GM19463 (cell line): ENCODE measurements around the gene LGI4.
"Not testable (repeated sequence)": the region's sequence is repeated elsewhere in the genome, so short reads cannot be mapped to it uniquely, and the experiment has no call there.

Experiments
- ATAC-seq: cut with Tn5 transposase; IDR thresholded peaks from one replicate; pipeline ENCODE4 v1.9.1; 2021; ENCODE audit warnings: mild to moderate bottlenecking, moderate library complexity; ENCODE audit not compliant: unreplicated experiment

Gene LGI4

GRCh38 chr19:35142606-35143230, 7.9 kb upstream of the LGI4 start:
- no peak for ATAC-seq

- ATAC-seq = no peak
Measured at GRCh38 chr19:35141837-35142605, 7.2 kb upstream of the LGI4 start.

GRCh38 chr19:35140962-35141836, 6.3 kb upstream of the LGI4 start:
- peak; percentile 67 for ATAC-seq

GRCh38 chr19:35140207-35140961, 5.5 kb upstream of the LGI4 start:
- no peak for ATAC-seq

- no peak for ATAC-seq
Measured at GRCh38 chr19:35138305-35138892, 3.5 kb upstream of the LGI4 start, which contains the start of gene FXYD1. TSS of gene FXYD1 (plus strand) at chr19:35138824. CDS start at chr19:35140080, 1,256 bp downstream.

GRCh38 chr19:35136977-35137702, 2.3 kb upstream of the LGI4 start:
- no peak for ATAC-seq

GRCh38 chr19:35136231-35136630, 1.4 kb upstream of the LGI4 start:
- no peak for ATAC-seq

- no peak for ATAC-seq
Measured at GRCh38 chr19:35135389-35135909, 590 bp upstream of the LGI4 start.

GRCh38 chr19:35133826-35134225, 1.0 kb downstream of the LGI4 start:
- no peak for ATAC-seq

- ATAC-seq = no peak
Measured at GRCh38 chr19:35132254-35132653, 2.6 kb downstream of the LGI4 start.

- no peak for ATAC-seq
Measured at GRCh38 chr19:35130761-35131720, 3.8 kb downstream of the LGI4 start.

- ATAC-seq = not testable (repeated sequence)
Measured at GRCh38 chr19:35129724-35130274, 5.1 kb downstream of the LGI4 start.

GRCh38 chr19:35128398-35129057, 6.3 kb downstream of the LGI4 start:
- no peak for ATAC-seq

- ATAC-seq = no peak
Measured at GRCh38 chr19:35127871-35128270, 7.0 kb downstream of the LGI4 start.

- ATAC-seq = no peak
Measured at GRCh38 chr19:35126624-35126959, 8.3 kb downstream of the LGI4 start.

- no peak for ATAC-seq
Measured at GRCh38 chr19:35125749-35126623, 8.9 kb downstream of the LGI4 start.

GRCh38 chr19:35125270-35125717, 9.6 kb downstream of the LGI4 start:
- no peak for ATAC-seq
